GM12878 (cell line): ENCODE results near the gene POLR3A. TPM values are rescaled to one million over a fixed set of nuclear protein-coding genes. Genes with fewer than 3 reads are reported as not detected.

Experiments used
- ATF7 ChIP-seq: fragments of 450-650 bp; IDR thresholded peaks from 2 replicates; pipeline ENCODE4 v1.6.1; 2016; ENCODE audit warnings: low read depth, mild to moderate bottlenecking
- CREM ChIP-seq: IDR thresholded peaks from 2 replicates; pipeline ENCODE4 v1.6.1; 2014; ENCODE audit warnings: antibody characterized with exemption, low read depth
- ESRRA ChIP-seq: IDR thresholded peaks from 2 replicates; pipeline ENCODE4 v1.6.1; 2012; ENCODE audit warnings: mild to moderate bottlenecking, low read length, improper control_type of control experiment
- IRF4 ChIP-seq: IDR thresholded peaks from 2 replicates; pipeline ENCODE4 v1.6.1; 2011; ENCODE audit warnings: low read depth, low read length
- MEF2A ChIP-seq: IDR thresholded peaks from 2 replicates; pipeline ENCODE4 v1.6.1; 2011; ENCODE audit warnings: low read depth, mild to moderate bottlenecking, low read length, moderate library complexity; ENCODE audit not compliant: insufficient read depth
- MEF2B ChIP-seq: fragments of 450-650 bp; IDR thresholded peaks from 2 replicates; pipeline ENCODE4 v1.6.1; 2018; ENCODE audit warnings: mild to moderate bottlenecking, moderate library complexity; ENCODE audit not compliant: partially characterized antibody, poor library complexity, severe bottlenecking
- NFIC ChIP-seq: IDR thresholded peaks from 2 replicates; pipeline ENCODE4 v1.6.1; 2012; ENCODE audit warnings: low read depth, mild to moderate bottlenecking, inconsistent platforms, low read length, moderate library complexity
- SIX5 ChIP-seq: IDR thresholded peaks from 2 replicates; pipeline ENCODE4 v1.6.1; 2011; ENCODE audit warnings: mild to moderate bottlenecking, low read depth, low read length, moderate library complexity; ENCODE audit not compliant: severe bottlenecking
- STAT1 ChIP-seq: fragments of 450-650 bp; conservative IDR thresholded peaks from 2 replicates; pipeline ENCODE4 v1.6.1; 2014; ENCODE audit warnings: antibody characterized with exemption, mild to moderate bottlenecking
- SUZ12 ChIP-seq: fragments of 200-600 bp; sonication (generic); IDR thresholded peaks from one replicate; pipeline ENCODE4 v1.6.1; 2018; ENCODE audit warnings: antibody characterized with exemption, mild to moderate bottlenecking; ENCODE audit not compliant: unreplicated experiment
- polyA plus RNA-seq, 11 experiments: library from polyadenylated mRNA; depleted of rRNA in 4 of 11; unstranded in 6 of 11; stranded (reverse) in 5 of 11; fragments of >200 nt; fragmentation: Nextera tagmentation in 4 of 11; fragmentation: Illumina TruSeq in 1 of 11; extraction: Ambion mirVana in 4 of 11; extraction: Trizol in 1 of 11; gene quantifications; 1 replicate in 1 of 11; 2 replicates in 10 of 11; pipeline versions ENCODE4 v1.2.1 to v1.2.3, GENCODE V29; 2011 to 2016; ENCODE audit warnings: inconsistent platforms in 2 of 11, missing spikeins in 2 of 11, low read depth in 1 of 11
- total RNA-seq, 4 experiments: library from RNA; depleted of rRNA in 3 of 4; stranded (reverse); fragments of >200 nt in 3 of 4; fragmentation: Illumina TruSeq in 1 of 4; extraction: Trizol in 1 of 4; gene quantifications; 2 replicates each; pipeline versions ENCODE4 v1.2.1 to v1.2.3, GENCODE V29; 2013 to 2021
- TF ChIP-seq, protein P1 (sequence below): fragments of 450-650 bp; IDR thresholded peaks from 2 replicates; pipeline ENCODE4 v1.6.1; 2018; ENCODE audit warnings: mild to moderate bottlenecking, low read depth, moderate library complexity; ENCODE audit not compliant: partially characterized antibody
- TF ChIP-seq, protein P2 (sequence below): fragments of 450-650 bp; IDR thresholded peaks from 2 replicates; pipeline ENCODE4 v1.6.1; 2014; ENCODE audit warnings: mild to moderate bottlenecking
- TF ChIP-seq, protein P3 (sequence below): fragments of 450-650 bp; IDR thresholded peaks from 2 replicates; pipeline ENCODE4 v1.6.1; 2017; ENCODE audit warnings: mild to moderate bottlenecking, low read depth, inconsistent platforms; ENCODE audit not compliant: poor library complexity, severe bottlenecking
- TF ChIP-seq, protein P4 (sequence below): fragments of 150-350 bp; IDR thresholded peaks from 2 replicates; pipeline ENCODE4 v1.6.1; 2016; ENCODE audit warnings: low read depth, low read length
- TF ChIP-seq, protein P5 (sequence below): fragments of 450-650 bp; IDR thresholded peaks from 2 replicates; pipeline ENCODE4 v1.6.1; 2017; ENCODE audit warnings: antibody characterized with exemption, mild to moderate bottlenecking, moderate library complexity

Gene POLR3A
- total and polyA plus RNA-seq, 10 of the 15 experiments (the other 5 are each of a cell fraction or from before 2014, with no cell fraction given), result 5.4 to 20.4 (median 14.4) TPM

DNA sequence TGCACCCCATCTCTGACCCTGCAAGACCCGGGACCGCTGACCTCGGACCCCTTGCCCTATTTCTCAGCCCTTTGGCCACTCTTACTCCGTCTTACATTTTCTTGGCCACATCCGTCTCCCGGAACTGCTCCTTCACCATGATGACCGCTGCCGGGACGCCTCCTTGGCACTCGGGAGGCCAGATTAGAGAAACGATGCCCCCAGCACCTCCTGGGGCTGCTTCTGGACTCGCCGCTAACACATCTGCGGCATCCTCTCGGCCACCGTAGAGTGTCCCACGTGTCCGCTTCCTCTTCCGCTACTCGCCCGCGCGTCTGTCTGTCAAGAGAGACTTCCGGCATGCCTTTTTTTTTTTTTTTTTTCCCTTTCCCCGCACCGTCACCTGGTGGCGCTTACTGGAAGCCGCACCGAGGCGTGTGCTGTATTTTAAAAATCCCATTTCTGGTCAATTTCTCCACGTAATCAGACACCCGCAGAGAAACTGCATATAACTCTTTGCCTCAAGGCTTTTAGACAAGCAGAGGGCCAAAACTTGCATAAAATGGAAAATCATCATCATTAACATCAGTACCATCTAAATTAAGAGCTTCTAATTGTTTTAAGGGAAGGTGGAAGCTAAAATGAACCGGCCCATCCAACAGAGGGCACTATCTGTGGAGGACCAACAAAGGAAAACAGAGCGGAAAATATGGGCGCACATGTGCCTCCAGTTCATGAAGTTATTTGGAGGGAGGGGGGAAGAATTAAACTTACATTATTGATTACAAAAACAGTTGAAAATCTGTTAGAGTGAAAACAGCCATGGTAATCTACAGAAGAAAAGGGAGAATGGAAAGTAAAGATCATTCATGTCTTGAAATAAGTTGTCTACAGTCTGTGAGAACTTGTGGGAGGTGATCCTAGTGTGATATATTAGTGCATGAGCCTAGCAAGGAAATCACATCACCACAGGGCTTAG, at the start of gene POLR3A (continued):
- TF ChIP-seq, protein P1, sequence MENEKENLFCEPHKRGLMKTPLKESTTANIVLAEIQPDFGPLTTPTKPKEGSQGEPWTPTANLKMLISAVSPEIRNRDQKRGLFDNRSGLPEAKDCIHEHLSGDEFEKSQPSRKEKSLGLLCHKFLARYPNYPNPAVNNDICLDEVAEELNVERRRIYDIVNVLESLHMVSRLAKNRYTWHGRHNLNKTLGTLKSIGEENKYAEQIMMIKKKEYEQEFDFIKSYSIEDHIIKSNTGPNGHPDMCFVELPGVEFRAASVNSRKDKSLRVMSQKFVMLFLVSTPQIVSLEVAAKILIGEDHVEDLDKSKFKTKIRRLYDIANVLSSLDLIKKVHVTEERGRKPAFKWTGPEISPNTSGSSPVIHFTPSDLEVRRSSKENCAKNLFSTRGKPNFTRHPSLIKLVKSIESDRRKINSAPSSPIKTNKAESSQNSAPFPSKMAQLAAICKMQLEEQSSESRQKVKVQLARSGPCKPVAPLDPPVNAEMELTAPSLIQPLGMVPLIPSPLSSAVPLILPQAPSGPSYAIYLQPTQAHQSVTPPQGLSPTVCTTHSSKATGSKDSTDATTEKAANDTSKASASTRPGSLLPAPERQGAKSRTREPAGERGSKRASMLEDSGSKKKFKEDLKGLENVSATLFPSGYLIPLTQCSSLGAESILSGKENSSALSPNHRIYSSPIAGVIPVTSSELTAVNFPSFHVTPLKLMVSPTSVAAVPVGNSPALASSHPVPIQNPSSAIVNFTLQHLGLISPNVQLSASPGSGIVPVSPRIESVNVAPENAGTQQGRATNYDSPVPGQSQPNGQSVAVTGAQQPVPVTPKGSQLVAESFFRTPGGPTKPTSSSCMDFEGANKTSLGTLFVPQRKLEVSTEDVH, result no peak
- TF ChIP-seq IRF4, result no peak
- 0 out of 2 replicates have a peak, but pooled peaks have one; percentile 27 for TF ChIP-seq STAT1
- peak; percentile 45 for TF ChIP-seq CREM
- TF ChIP-seq MEF2B, result no peak
- TF ChIP-seq, protein P2, sequence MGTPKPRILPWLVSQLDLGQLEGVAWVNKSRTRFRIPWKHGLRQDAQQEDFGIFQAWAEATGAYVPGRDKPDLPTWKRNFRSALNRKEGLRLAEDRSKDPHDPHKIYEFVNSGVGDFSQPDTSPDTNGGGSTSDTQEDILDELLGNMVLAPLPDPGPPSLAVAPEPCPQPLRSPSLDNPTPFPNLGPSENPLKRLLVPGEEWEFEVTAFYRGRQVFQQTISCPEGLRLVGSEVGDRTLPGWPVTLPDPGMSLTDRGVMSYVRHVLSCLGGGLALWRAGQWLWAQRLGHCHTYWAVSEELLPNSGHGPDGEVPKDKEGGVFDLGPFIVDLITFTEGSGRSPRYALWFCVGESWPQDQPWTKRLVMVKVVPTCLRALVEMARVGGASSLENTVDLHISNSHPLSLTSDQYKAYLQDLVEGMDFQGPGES, result peak; percentile 55
- TF ChIP-seq, protein P3, sequence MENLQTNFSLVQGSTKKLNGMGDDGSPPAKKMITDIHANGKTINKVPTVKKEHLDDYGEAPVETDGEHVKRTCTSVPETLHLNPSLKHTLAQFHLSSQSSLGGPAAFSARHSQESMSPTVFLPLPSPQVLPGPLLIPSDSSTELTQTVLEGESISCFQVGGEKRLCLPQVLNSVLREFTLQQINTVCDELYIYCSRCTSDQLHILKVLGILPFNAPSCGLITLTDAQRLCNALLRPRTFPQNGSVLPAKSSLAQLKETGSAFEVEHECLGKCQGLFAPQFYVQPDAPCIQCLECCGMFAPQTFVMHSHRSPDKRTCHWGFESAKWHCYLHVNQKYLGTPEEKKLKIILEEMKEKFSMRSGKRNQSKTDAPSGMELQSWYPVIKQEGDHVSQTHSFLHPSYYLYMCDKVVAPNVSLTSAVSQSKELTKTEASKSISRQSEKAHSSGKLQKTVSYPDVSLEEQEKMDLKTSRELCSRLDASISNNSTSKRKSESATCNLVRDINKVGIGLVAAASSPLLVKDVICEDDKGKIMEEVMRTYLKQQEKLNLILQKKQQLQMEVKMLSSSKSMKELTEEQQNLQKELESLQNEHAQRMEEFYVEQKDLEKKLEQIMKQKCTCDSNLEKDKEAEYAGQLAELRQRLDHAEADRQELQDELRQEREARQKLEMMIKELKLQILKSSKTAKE, result no peak
- TF ChIP-seq SUZ12, result no peak
- TF ChIP-seq, protein P4, sequence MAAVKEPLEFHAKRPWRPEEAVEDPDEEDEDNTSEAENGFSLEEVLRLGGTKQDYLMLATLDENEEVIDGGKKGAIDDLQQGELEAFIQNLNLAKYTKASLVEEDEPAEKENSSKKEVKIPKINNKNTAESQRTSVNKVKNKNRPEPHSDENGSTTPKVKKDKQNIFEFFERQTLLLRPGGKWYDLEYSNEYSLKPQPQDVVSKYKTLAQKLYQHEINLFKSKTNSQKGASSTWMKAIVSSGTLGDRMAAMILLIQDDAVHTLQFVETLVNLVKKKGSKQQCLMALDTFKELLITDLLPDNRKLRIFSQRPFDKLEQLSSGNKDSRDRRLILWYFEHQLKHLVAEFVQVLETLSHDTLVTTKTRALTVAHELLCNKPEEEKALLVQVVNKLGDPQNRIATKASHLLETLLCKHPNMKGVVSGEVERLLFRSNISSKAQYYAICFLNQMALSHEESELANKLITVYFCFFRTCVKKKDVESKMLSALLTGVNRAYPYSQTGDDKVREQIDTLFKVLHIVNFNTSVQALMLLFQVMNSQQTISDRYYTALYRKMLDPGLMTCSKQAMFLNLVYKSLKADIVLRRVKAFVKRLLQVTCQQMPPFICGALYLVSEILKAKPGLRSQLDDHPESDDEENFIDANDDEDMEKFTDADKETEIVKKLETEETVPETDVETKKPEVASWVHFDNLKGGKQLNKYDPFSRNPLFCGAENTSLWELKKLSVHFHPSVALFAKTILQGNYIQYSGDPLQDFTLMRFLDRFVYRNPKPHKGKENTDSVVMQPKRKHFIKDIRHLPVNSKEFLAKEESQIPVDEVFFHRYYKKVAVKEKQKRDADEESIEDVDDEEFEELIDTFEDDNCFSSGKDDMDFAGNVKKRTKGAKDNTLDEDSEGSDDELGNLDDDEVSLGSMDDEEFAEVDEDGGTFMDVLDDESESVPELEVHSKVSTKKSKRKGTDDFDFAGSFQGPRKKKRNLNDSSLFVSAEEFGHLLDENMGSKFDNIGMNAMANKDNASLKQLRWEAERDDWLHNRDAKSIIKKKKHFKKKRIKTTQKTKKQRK, result 0 out of 2 replicates have a peak, but pooled peaks have one; percentile 10
- TF ChIP-seq ATF7, result peak; percentile 68
- TF ChIP-seq, protein P5, sequence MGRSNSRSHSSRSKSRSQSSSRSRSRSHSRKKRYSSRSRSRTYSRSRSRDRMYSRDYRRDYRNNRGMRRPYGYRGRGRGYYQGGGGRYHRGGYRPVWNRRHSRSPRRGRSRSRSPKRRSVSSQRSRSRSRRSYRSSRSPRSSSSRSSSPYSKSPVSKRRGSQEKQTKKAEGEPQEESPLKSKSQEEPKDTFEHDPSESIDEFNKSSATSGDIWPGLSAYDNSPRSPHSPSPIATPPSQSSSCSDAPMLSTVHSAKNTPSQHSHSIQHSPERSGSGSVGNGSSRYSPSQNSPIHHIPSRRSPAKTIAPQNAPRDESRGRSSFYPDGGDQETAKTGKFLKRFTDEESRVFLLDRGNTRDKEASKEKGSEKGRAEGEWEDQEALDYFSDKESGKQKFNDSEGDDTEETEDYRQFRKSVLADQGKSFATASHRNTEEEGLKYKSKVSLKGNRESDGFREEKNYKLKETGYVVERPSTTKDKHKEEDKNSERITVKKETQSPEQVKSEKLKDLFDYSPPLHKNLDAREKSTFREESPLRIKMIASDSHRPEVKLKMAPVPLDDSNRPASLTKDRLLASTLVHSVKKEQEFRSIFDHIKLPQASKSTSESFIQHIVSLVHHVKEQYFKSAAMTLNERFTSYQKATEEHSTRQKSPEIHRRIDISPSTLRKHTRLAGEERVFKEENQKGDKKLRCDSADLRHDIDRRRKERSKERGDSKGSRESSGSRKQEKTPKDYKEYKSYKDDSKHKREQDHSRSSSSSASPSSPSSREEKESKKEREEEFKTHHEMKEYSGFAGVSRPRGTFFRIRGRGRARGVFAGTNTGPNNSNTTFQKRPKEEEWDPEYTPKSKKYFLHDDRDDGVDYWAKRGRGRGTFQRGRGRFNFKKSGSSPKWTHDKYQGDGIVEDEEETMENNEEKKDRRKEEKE, result no peak
- peak; percentile 68 for TF ChIP-seq NFIC
- TF ChIP-seq SIX5, result peak; percentile 43
- TF ChIP-seq ESRRA, result no peak
- TF ChIP-seq MEF2A, result no peak
